ENCODE measurements around the gene MTM1.

MTM1 gene

GRCh38 chrX:150607201-150607600 lies 38.8 kb downstream of the MTM1 start:
- DNase-seq = no peak

GRCh38 chrX:150610043-150610442 lies 41.6 kb downstream of the MTM1 start:
- no peak for DNase-seq

GRCh38 chrX:150610446-150610845 lies 42.0 kb downstream of the MTM1 start:
- DNase-seq = no peak

- DNase-seq = no peak
Measured at GRCh38 chrX:150615356-150615755, 46.9 kb downstream of the MTM1 start.

- DNase-seq = no peak
Measured at GRCh38 chrX:150616179-150616862, 47.9 kb downstream of the MTM1 start.

- no peak for DNase-seq
Measured at GRCh38 chrX:150616863-150617198, 48.4 kb downstream of the MTM1 start.

GRCh38 chrX:150621652-150622051 lies 53.2 kb downstream of the MTM1 start:
- no peak for DNase-seq

- no peak for DNase-seq
Measured at GRCh38 chrX:150623583-150623982, 55.2 kb downstream of the MTM1 start.

GRCh38 chrX:150625097-150625496 lies 56.7 kb downstream of the MTM1 start:
- peak in 1 of 3 experiments; percentile 53 for DNase-seq

- no peak for DNase-seq
Measured at GRCh38 chrX:150625875-150626274, 57.5 kb downstream of the MTM1 start.

GRCh38 chrX:150627957-150628356 lies 59.5 kb downstream of the MTM1 start:
- no peak for DNase-seq

- no peak for DNase-seq
Measured at GRCh38 chrX:150635952-150636351, 67.5 kb downstream of the MTM1 start.

GRCh38 chrX:150642423-150642822 lies 74.0 kb downstream of the MTM1 start:
- no peak for DNase-seq

- DNase-seq = no peak
Measured at GRCh38 chrX:150643271-150643670, 74.8 kb downstream of the MTM1 start.

GRCh38 chrX:150643958-150644357 lies 75.5 kb downstream of the MTM1 start:
- DNase-seq = no peak

GRCh38 chrX:150644422-150644821 lies 76.0 kb downstream of the MTM1 start:
- DNase-seq = no peak

GRCh38 chrX:150647331-150647730 lies 78.9 kb downstream of the MTM1 start:
- DNase-seq = no peak

- DNase-seq = no peak
Measured at GRCh38 chrX:150648296-150648940, 80.0 kb downstream of the MTM1 start.

GRCh38 chrX:150649096-150649870 lies 80.9 kb downstream of the MTM1 start:
- DNase-seq = peak in 1 of 3 experiments; percentile 29

- DNase-seq = no peak
Measured at GRCh38 chrX:150651906-150652305, 83.5 kb downstream of the MTM1 start.

GRCh38 chrX:150655788-150656187 lies 87.4 kb downstream of the MTM1 start:
- DNase-seq = no peak

- DNase-seq = peak; percentile 34 to 86 (median 78)
Measured at GRCh38 chrX:150663073-150663472, 94.7 kb downstream of the MTM1 start.

GRCh38 chrX:150664290-150664689 lies 95.9 kb downstream of the MTM1 start:
- peak; percentile 67 to 94 (median 90) for DNase-seq

GRCh38 chrX:150676221-150676620 lies 107.8 kb downstream of the MTM1 start:
- DNase-seq = no peak

Data from NCI-H1417 (cell line).